GM23338 (cell line): ENCODE measurements around the gene WDR47. TPM values are rescaled to one million over a fixed set of nuclear protein-coding genes. Genes with fewer than 3 reads are reported as not detected.

Source experiments
- ATAC-seq: fragments of 200-7000 bp; cut with Tn5 transposase; 3 replicates; pipeline ENCODE4 v1.9.1; 2020
- DNase-seq: peaks from one replicate; pipeline ENCODE4 v3.0.0-alpha.2; 2015; ENCODE audit warnings: low spot score
- H2AFZ ChIP-seq: fragments of 200-600 bp; sonication (generic); 2 replicates; pipeline ENCODE4 v1.8.0; 2016; ENCODE audit warnings: antibody characterized with exemption, mild to moderate bottlenecking, moderate library complexity
- H3F3A ChIP-seq: fragments of 200-600 bp; sonication (generic); replicated peaks from 2 replicates; pipeline ENCODE4 v1.8.0; 2017; ENCODE audit warnings: antibody characterized with exemption, mixed run types, low read depth
- H3K27ac ChIP-seq: fragments of 200-600 bp; sonication (generic); 2 replicates; pipeline ENCODE4 v1.6.1; 2016; ENCODE audit warnings: low read depth
- H3K27me3 ChIP-seq: fragments of 200-600 bp; sonication (generic); 2 replicates; pipeline ENCODE4 v1.8.0; 2016; ENCODE audit warnings: mild to moderate bottlenecking, mixed run types, moderate library complexity; ENCODE audit not compliant: insufficient read depth
- H3K36me3 ChIP-seq: fragments of 200-600 bp; sonication (generic); 2 replicates; pipeline ENCODE4 v1.8.0; 2016; ENCODE audit warnings: mild to moderate bottlenecking; ENCODE audit not compliant: insufficient read depth
- H3K4me1 ChIP-seq: fragments of 200-600 bp; sonication (generic); 2 replicates; pipeline ENCODE4 v1.8.0; 2016; ENCODE audit warnings: mild to moderate bottlenecking, moderate library complexity; ENCODE audit not compliant: insufficient read depth
- H3K4me2 ChIP-seq: fragments of 200-600 bp; sonication (generic); 2 replicates; pipeline ENCODE4 v1.7.1; 2017; ENCODE audit warnings: mixed run types
- H3K4me3 ChIP-seq: fragments of 200-600 bp; sonication (generic); 2 replicates; pipeline ENCODE4 v1.6.1; 2016; ENCODE audit warnings: mixed run types
- H3K79me2 ChIP-seq: fragments of 200-600 bp; sonication (generic); replicated peaks from 2 replicates; pipeline ENCODE4 v1.8.0; 2017; ENCODE audit warnings: mild to moderate bottlenecking; ENCODE audit not compliant: insufficient read depth
- H3K9me2 ChIP-seq: fragments of 200-600 bp; sonication (generic); 2 replicates; pipeline ENCODE4 v1.8.0; 2017; ENCODE audit not compliant: insufficient read depth
- H4K20me1 ChIP-seq: fragments of 200-600 bp; sonication (generic); replicated peaks from 2 replicates; pipeline ENCODE4 v1.8.0; 2017; ENCODE audit warnings: mild to moderate bottlenecking; ENCODE audit not compliant: insufficient read depth
- H3K27ac Mint-ChIP-seq: 2 replicates; pipeline ENCODE4 v1.8.0; 2020; ENCODE audit warnings: inconsistent platforms, mild to moderate bottlenecking, moderate library complexity, mixed read lengths
- H3K27me3 Mint-ChIP-seq: 3 replicates; pipeline ENCODE4 v1.8.0; 2022; ENCODE audit warnings: low read depth, mild to moderate bottlenecking, moderate library complexity, mixed read lengths, inconsistent platforms; ENCODE audit not compliant: insufficient read depth, poor library complexity
- H3K36me3 Mint-ChIP-seq: 3 replicates; pipeline ENCODE4 v1.8.0; 2021; ENCODE audit warnings: low read depth, mild to moderate bottlenecking, inconsistent platforms, moderate library complexity, mixed read lengths
- H3K4me1 Mint-ChIP-seq: 3 replicates; pipeline ENCODE4 v1.8.0; 2020; ENCODE audit warnings: mild to moderate bottlenecking, inconsistent platforms, mixed read lengths
- H3K4me3 Mint-ChIP-seq: 3 replicates; pipeline ENCODE4 v1.8.0; 2021; ENCODE audit warnings: moderate library complexity, mild to moderate bottlenecking, inconsistent platforms, mixed read lengths
- H3K9me3 Mint-ChIP-seq: 3 replicates; pipeline ENCODE4 v1.8.0; 2020; ENCODE audit warnings: moderate library complexity, mild to moderate bottlenecking, inconsistent platforms, mixed read lengths
- CREB1 ChIP-seq: fragments of 250-450 bp; sonication (Bioruptor Pico); IDR thresholded peaks from 2 replicates; pipeline ENCODE4 v1.5.0; 2020; ENCODE audit warnings: low read depth, mild to moderate bottlenecking, moderate library complexity
- EZH2 ChIP-seq: fragments of 200-600 bp; sonication (generic); IDR thresholded peaks from one replicate; pipeline ENCODE4 v1.8.0; 2017; ENCODE audit warnings: antibody characterized with exemption, mild to moderate bottlenecking, low read depth; ENCODE audit not compliant: unreplicated experiment
- EZH2phosphoT487 ChIP-seq: fragments of 200-600 bp; sonication (generic); IDR thresholded peaks from one replicate; pipeline ENCODE4 v1.8.1; 2018; ENCODE audit warnings: antibody characterized with exemption; ENCODE audit not compliant: unreplicated experiment
- STAT1 ChIP-seq: IDR thresholded peaks from one replicate; pipeline ENCODE4 v1.6.1; 2016; ENCODE audit warnings: antibody characterized with exemption; ENCODE audit not compliant: unreplicated experiment
- ZNF114 ChIP-seq: fragments of 250-450 bp; sonication (Bioruptor Pico); IDR thresholded peaks from 2 replicates; pipeline ENCODE4 v1.5.0; 2020; ENCODE audit warnings: mild to moderate bottlenecking, moderate library complexity
- polyA plus RNA-seq: library from polyadenylated mRNA; unstranded; fragments of >200 nt; fragmentation: Nextera tagmentation; extraction: Ambion mirVana; gene quantifications from 2 replicates; pipeline ENCODE4 v1.2.1, GENCODE V29; 2016
- total RNA-seq: library from RNA; depleted of rRNA; stranded (reverse); fragments of >200 nt; shearing (Covaris generic); gene quantifications from 2 replicates; pipeline ENCODE4 v1.2.3, GENCODE V29; 2014
- TF ChIP-seq, protein P1 (sequence below), 2 experiments: fragments of 200-600 bp in 1 of 2; sonication (generic) in 1 of 2; conservative IDR thresholded peaks; 2 replicates each; pipeline versions ENCODE4 v1.5.1 to v1.6.1; 2016 to 2017; ENCODE audit warnings: antibody characterized with exemption in 2 of 2, low read depth in 2 of 2, mild to moderate bottlenecking in 2 of 2, moderate library complexity in 1 of 2
- TF ChIP-seq, protein P2 (sequence below): IDR thresholded peaks from 2 replicates; pipeline ENCODE4 v1.6.1; 2016; ENCODE audit warnings: antibody characterized with exemption
- TF ChIP-seq, protein P3 (sequence below): IDR thresholded peaks from one replicate; pipeline ENCODE4 v1.6.1; 2018; ENCODE audit warnings: antibody characterized with exemption; ENCODE audit not compliant: unreplicated experiment

The WDR47 gene
- total and polyA plus RNA-seq, 2 experiments from 2014 or later: 3.9 to 5.2 TPM

DNA sequence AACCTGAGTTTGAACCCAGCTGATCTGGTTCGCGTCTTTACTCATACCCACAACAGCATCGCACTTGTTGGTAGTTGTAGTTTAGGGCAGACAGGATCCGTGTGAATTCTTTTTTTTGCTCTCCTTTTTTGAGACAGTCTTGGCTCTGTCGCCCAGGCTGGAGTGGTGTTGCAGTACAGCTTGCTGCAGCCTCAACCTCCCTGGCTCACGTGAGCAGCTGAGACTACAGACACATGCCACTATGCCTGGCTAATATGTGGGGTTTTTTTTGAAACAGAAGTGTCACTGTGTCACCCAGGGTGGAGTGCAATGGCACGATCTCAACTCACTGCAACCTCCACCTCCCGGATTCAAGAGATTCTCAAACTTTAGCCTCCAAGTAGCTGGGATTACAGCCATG, 26.0 kb upstream of the WDR47 start:
- Histone ChIP-seq H3K27me3 (no peaks in the 10 kb centered on the region), H3K4me2 (no peak overlapping the region), H3F3A (0 out of 2 replicates have a peak, but pooled peaks cover 4% of the 10 kb centered on the region), H2AFZ (no peak overlapping the region), H3K9me2 (no peaks in the 10 kb centered on the region), H3K27ac (no peak overlapping the region), H3K36me3 (peaks cover 21% of the 10 kb centered on the region), H3K4me1 (no peaks in the 10 kb centered on the region), H3K79me2 (peaks cover 48% of the 10 kb centered on the region), H3K4me3 (no peak overlapping the region), H4K20me1 (peaks cover 9% of the 10 kb centered on the region)
- DNase-seq (no peak), ATAC-seq (no peak)
- Mint-ChIP-seq H3K4me3 (no peak overlapping the region), H3K4me1 (no peaks in the 10 kb centered on the region), H3K36me3 (peaks cover 49% of the 10 kb centered on the region), H3K9me3 (no peaks in the 10 kb centered on the region), H3K27ac (no peak overlapping the region), H3K27me3 (peaks cover 2% of the 10 kb centered on the region)
- TF ChIP-seq, protein P1, sequence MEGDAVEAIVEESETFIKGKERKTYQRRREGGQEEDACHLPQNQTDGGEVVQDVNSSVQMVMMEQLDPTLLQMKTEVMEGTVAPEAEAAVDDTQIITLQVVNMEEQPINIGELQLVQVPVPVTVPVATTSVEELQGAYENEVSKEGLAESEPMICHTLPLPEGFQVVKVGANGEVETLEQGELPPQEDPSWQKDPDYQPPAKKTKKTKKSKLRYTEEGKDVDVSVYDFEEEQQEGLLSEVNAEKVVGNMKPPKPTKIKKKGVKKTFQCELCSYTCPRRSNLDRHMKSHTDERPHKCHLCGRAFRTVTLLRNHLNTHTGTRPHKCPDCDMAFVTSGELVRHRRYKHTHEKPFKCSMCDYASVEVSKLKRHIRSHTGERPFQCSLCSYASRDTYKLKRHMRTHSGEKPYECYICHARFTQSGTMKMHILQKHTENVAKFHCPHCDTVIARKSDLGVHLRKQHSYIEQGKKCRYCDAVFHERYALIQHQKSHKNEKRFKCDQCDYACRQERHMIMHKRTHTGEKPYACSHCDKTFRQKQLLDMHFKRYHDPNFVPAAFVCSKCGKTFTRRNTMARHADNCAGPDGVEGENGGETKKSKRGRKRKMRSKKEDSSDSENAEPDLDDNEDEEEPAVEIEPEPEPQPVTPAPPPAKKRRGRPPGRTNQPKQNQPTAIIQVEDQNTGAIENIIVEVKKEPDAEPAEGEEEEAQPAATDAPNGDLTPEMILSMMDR (conservative IDR thresholded peaks at IDR 0.05; ENCODE audit: low read depth in 2 of 2): no peak
- no peak for TF ChIP-seq ZNF114 (CRISPR knock-in tag)
- TF ChIP-seq EZH2phosphoT487: no peak
- TF ChIP-seq, protein P2, sequence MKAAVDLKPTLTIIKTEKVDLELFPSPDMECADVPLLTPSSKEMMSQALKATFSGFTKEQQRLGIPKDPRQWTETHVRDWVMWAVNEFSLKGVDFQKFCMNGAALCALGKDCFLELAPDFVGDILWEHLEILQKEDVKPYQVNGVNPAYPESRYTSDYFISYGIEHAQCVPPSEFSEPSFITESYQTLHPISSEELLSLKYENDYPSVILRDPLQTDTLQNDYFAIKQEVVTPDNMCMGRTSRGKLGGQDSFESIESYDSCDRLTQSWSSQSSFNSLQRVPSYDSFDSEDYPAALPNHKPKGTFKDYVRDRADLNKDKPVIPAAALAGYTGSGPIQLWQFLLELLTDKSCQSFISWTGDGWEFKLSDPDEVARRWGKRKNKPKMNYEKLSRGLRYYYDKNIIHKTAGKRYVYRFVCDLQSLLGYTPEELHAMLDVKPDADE: no peak
- TF ChIP-seq CREB1 (CRISPR knock-in tag): no peak
- no peak for TF ChIP-seq EZH2
- TF ChIP-seq, protein P3, sequence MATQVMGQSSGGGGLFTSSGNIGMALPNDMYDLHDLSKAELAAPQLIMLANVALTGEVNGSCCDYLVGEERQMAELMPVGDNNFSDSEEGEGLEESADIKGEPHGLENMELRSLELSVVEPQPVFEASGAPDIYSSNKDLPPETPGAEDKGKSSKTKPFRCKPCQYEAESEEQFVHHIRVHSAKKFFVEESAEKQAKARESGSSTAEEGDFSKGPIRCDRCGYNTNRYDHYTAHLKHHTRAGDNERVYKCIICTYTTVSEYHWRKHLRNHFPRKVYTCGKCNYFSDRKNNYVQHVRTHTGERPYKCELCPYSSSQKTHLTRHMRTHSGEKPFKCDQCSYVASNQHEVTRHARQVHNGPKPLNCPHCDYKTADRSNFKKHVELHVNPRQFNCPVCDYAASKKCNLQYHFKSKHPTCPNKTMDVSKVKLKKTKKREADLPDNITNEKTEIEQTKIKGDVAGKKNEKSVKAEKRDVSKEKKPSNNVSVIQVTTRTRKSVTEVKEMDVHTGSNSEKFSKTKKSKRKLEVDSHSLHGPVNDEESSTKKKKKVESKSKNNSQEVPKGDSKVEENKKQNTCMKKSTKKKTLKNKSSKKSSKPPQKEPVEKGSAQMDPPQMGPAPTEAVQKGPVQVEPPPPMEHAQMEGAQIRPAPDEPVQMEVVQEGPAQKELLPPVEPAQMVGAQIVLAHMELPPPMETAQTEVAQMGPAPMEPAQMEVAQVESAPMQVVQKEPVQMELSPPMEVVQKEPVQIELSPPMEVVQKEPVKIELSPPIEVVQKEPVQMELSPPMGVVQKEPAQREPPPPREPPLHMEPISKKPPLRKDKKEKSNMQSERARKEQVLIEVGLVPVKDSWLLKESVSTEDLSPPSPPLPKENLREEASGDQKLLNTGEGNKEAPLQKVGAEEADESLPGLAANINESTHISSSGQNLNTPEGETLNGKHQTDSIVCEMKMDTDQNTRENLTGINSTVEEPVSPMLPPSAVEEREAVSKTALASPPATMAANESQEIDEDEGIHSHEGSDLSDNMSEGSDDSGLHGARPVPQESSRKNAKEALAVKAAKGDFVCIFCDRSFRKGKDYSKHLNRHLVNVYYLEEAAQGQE: no peak
- TF ChIP-seq STAT1: no peak

DNA sequence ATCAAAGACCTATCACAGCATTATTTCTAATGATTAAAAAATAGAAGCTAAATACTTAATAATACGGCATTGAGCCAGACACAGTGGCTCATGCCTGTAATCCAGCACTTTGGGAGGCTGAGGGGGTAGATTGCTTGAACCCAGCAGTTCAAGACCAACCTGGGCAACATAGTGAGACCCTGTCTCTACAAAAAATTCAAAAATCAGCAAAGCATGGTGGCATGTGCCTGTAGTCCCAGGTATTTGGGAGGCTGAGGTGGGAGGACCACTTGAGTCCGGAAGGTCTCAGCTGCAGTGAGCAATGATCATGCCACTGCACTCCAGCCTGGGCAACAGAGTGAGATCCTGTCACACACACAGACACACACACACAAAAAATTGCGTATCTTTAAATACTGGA, 23.2 kb upstream of the WDR47 start:
- Histone ChIP-seq H3K4me1 (no peaks in the 10 kb centered on the region), H3K4me3 (no peak overlapping the region), H3K36me3 (peaks cover 25% of the 10 kb centered on the region), H3K27ac (no peak overlapping the region), H3F3A (0 out of 2 replicates have a peak, but pooled peaks cover 4% of the 10 kb centered on the region), H3K9me2 (no peaks in the 10 kb centered on the region), H3K27me3 (no peaks in the 10 kb centered on the region), H3K4me2 (no peak overlapping the region), H3K79me2 (peaks cover 27% of the 10 kb centered on the region), H4K20me1 (peaks cover 6% of the 10 kb centered on the region), H2AFZ (no peak overlapping the region)
- ATAC-seq (no peak), DNase-seq (no peak)
- peaks cover 46% of the 10 kb centered on the region for H3K36me3 Mint-ChIP-seq
- no peaks in the 10 kb centered on the region for H3K9me3 Mint-ChIP-seq
- no peak overlapping the region for H3K27ac Mint-ChIP-seq
- no peak overlapping the region for H3K4me3 Mint-ChIP-seq
- no peaks in the 10 kb centered on the region for H3K27me3 Mint-ChIP-seq
- H3K4me1 Mint-ChIP-seq: no peaks in the 10 kb centered on the region
- TF ChIP-seq CREB1 (CRISPR knock-in tag): no peak
- TF ChIP-seq, protein P1 (conservative IDR thresholded peaks at IDR 0.05; ENCODE audit: low read depth in 2 of 2): no peak
